ENCODE data around the gene CD160.

Gene CD160

GRCh38 chr1:145782272-145783099 lies 63.2 kb downstream of the CD160 start:
- DNase-seq (ENCODE audit: insufficient read length, low spot score) = no peak

GRCh38 chr1:145784409-145784808 lies 65.1 kb downstream of the CD160 start:
- no peak for TF ChIP-seq CTCF (IDR thresholded peaks at IDR 0.05; ENCODE audit: insufficient read depth, missing control alignments)
- DNase-seq (ENCODE audit: insufficient read length, low spot score) (no peak), FAIRE-seq (no peak)

More at GRCh38 chr1:145782272-145783099, 63.2 kb downstream of the CD160 start:
- FAIRE-seq = no peak
- TF ChIP-seq CTCF (IDR thresholded peaks at IDR 0.05; ENCODE audit: insufficient read depth, missing control alignments) = no peak

GRCh38 chr1:145785547-145785946 lies 66.2 kb downstream of the CD160 start:
- TF ChIP-seq CTCF (IDR thresholded peaks at IDR 0.05; ENCODE audit: insufficient read depth, missing control alignments) = no peak
- DNase-seq (ENCODE audit: insufficient read length, low spot score) = no peak
- no peak for FAIRE-seq

GRCh38 chr1:145786271-145786670 lies 67.0 kb downstream of the CD160 start:
- no peak for TF ChIP-seq CTCF (IDR thresholded peaks at IDR 0.05; ENCODE audit: insufficient read depth, missing control alignments)
- FAIRE-seq = no peak
- DNase-seq (ENCODE audit: insufficient read length, low spot score) = no peak

GRCh38 chr1:145788580-145788979 lies 69.3 kb downstream of the CD160 start:
- no peak for FAIRE-seq
- DNase-seq (ENCODE audit: insufficient read length, low spot score) = no peak
- TF ChIP-seq CTCF (IDR thresholded peaks at IDR 0.05; ENCODE audit: insufficient read depth, missing control alignments) = no peak

Measured in D721Med (cell line).